Endothelial cell of umbilical vein (primary cell): Measurements from ENCODE around the gene KYNU. TPM values are rescaled to one million over a fixed set of nuclear protein-coding genes. Genes with fewer than 3 reads are reported as not detected.

Source experiments
- BruUV-seq: library from RNA; stranded (reverse); fragments of 400-500 nt; replicated peaks from 2 replicates; lab custom pipeline; 2021; lab: Mats Ljungman, UMichigan
- CTCF ChIA-PET: fragments of 300-600, 350-600 bp; sonication (Branson Sonifier 250); formaldehyde crosslinking; loops from one replicate; lab custom pipeline; 2021; ENCODE audit warnings: antibody characterized with exemption, inconsistent platforms; lab: Charles Lee
- POLR2A ChIA-PET: fragments of 300-600, 350-600 bp; sonication (Branson Sonifier 250); formaldehyde crosslinking; loops from one replicate; lab custom pipeline; 2021; ENCODE audit warnings: antibody characterized with exemption, inconsistent platforms; lab: Charles Lee
- DNase-seq: peaks from one replicate; pipeline ENCODE4 v3.0.0-alpha.2; 2011; ENCODE audit warnings: low read depth, low spot score
- FAIRE-seq: peaks from 2 replicates; lab custom pipeline; 2011; peaks lifted over from hg19 to GRCh38; lab: Jason Lieb, UNC
- H2AFZ ChIP-seq: 2 replicates; pipeline ENCODE4 v1.6.0; 2012; ENCODE audit warnings: low read depth, low read length, control low read depth, inconsistent platforms
- H3K27ac ChIP-seq: 2 replicates; pipeline ENCODE4 v1.5.1; 2011; ENCODE audit warnings: low read depth, mild to moderate bottlenecking, control low read depth, low read length, moderate library complexity; ENCODE audit not compliant: insufficient read depth
- H3K27me3 ChIP-seq, 2 experiments: 2 replicates each; pipeline versions ENCODE4 v1.6.0 to v1.6.1; 2011; ENCODE audit warnings: low read length in 2 of 2, mixed read lengths in 1 of 2; ENCODE audit not compliant: control insufficient read depth in 2 of 2, insufficient read depth in 2 of 2
- H3K36me3 ChIP-seq, 2 experiments: 2 replicates in 1 of 2; 3 replicates in 1 of 2; pipeline ENCODE4 v1.5.1; 2011; ENCODE audit warnings: low read length in 2 of 2, mild to moderate bottlenecking in 1 of 2, moderate library complexity in 1 of 2; ENCODE audit not compliant: control insufficient read depth in 2 of 2, insufficient read depth in 2 of 2; ENCODE audit errors: extremely low read depth in 1 of 2
- H3K4me1 ChIP-seq: 3 replicates; pipeline ENCODE4 v1.5.1; 2011; ENCODE audit warnings: mild to moderate bottlenecking, low read length; ENCODE audit not compliant: control insufficient read depth, insufficient read depth; ENCODE audit errors: extremely low read depth
- H3K4me2 ChIP-seq: 2 replicates; pipeline ENCODE4 v1.6.1; 2011; ENCODE audit warnings: low read length, control low read depth, mixed read lengths; ENCODE audit not compliant: insufficient read depth
- H3K4me3 ChIP-seq, 3 experiments: fragments of 200-600 bp in 1 of 3; sonication (generic), shearing (Covaris generic) in 1 of 3; replicated peaks in 1 of 3; 2 replicates each; pipeline ENCODE4 v1.5.1; 2011 to 2016; ENCODE audit warnings: control low read depth in 3 of 3, low read length in 3 of 3, mild to moderate bottlenecking in 2 of 3, inconsistent platforms in 1 of 3, low read depth in 1 of 3, moderate library complexity in 1 of 3; ENCODE audit not compliant: insufficient read depth in 1 of 3
- H3K79me2 ChIP-seq: 2 replicates; pipeline ENCODE4 v1.6.0; 2012; ENCODE audit warnings: low read length, inconsistent platforms; ENCODE audit not compliant: control insufficient read depth, insufficient read depth
- H3K9ac ChIP-seq: replicated peaks from 2 replicates; pipeline ENCODE3; 2011; ENCODE audit warnings: low read length, control low read depth; ENCODE audit not compliant: insufficient read depth; ENCODE audit errors: extremely low read depth
- H3K9me1 ChIP-seq: replicated peaks from 3 replicates; pipeline ENCODE4 v1.6.0; 2011; ENCODE audit warnings: mild to moderate bottlenecking, low read length; ENCODE audit not compliant: control insufficient read depth, insufficient read depth; ENCODE audit errors: extremely low read depth
- H3K9me3 ChIP-seq: replicated peaks from 2 replicates; pipeline ENCODE4 v1.5.1; 2012; ENCODE audit warnings: low read length, inconsistent platforms; ENCODE audit not compliant: control insufficient read depth, insufficient read depth
- H4K20me1 ChIP-seq: replicated peaks from 2 replicates; pipeline ENCODE3; 2011; ENCODE audit warnings: mild to moderate bottlenecking, low read length; ENCODE audit not compliant: control insufficient read depth, insufficient read depth; ENCODE audit errors: extremely low read depth
- CTCF ChIP-seq, 2 donors: IDR thresholded peaks; 1 replicate in 1 of 2; 2 replicates in 1 of 2; pipeline ENCODE4 v1.5.1; 2011; ENCODE audit warnings: low read length in 2 of 2, mild to moderate bottlenecking in 2 of 2, moderate library complexity in 2 of 2, control low read depth in 1 of 2, inconsistent platforms in 1 of 2, low read depth in 1 of 2; ENCODE audit not compliant: insufficient read depth in 1 of 2; ENCODE audit errors: extremely low read depth in 1 of 2
- EZH2 ChIP-seq: IDR thresholded peaks from 2 replicates; pipeline ENCODE4 v1.6.1; 2012; ENCODE audit warnings: borderline replicate concordance, low read depth, mild to moderate bottlenecking, moderate library complexity, low read length, inconsistent platforms; ENCODE audit not compliant: severe bottlenecking
- FOS ChIP-seq: IDR thresholded peaks from 2 replicates; pipeline ENCODE4 v1.6.1; 2011; ENCODE audit warnings: mild to moderate bottlenecking, low read length, moderate library complexity, borderline replicate concordance; ENCODE audit not compliant: insufficient read depth
- GATA2 ChIP-seq: IDR thresholded peaks from 2 replicates; pipeline ENCODE4 v1.7.0; 2011; ENCODE audit warnings: low read depth, mild to moderate bottlenecking, moderate library complexity, mixed read lengths, low read length; ENCODE audit not compliant: insufficient read length, insufficient read depth
- JUN ChIP-seq: IDR thresholded peaks from 2 replicates; pipeline ENCODE4 v1.6.1; 2011; ENCODE audit warnings: borderline replicate concordance, low read depth; ENCODE audit not compliant: insufficient read length, insufficient read depth
- MAX ChIP-seq: IDR thresholded peaks from 2 replicates; pipeline ENCODE4 v1.6.1; 2011; ENCODE audit not compliant: insufficient read depth, insufficient read length
- MYC ChIP-seq: IDR thresholded peaks from one replicate; pipeline ENCODE4 v1.6.1; 2011; ENCODE audit warnings: mild to moderate bottlenecking, low read depth, low read length
- POLR2A ChIP-seq: IDR thresholded peaks from 2 replicates; pipeline ENCODE4 v1.6.1; 2012; ENCODE audit warnings: low read depth, mild to moderate bottlenecking, control low read depth, low read length
- POLR2AphosphoS5 ChIP-seq: IDR thresholded peaks from 2 replicates; pipeline ENCODE4 v1.6.1; 2012; ENCODE audit warnings: low read depth, mild to moderate bottlenecking, control low read depth, low read length, moderate library complexity; ENCODE audit not compliant: insufficient read depth
- dilution Hi-C: fragments of 300-500 bp; cut with MboI; formaldehyde crosslinking; loops from one replicate; pipeline ENCODE4 v1.15.0; 2019; ENCODE audit warnings: low sequenced_read_pairs; ENCODE audit not compliant: extremely low pct_ligation_motif_present
- intact Hi-C: fragments of 100-400 bp; cut with micrococcal nuclease; formaldehyde crosslinking; loops from one replicate; pipeline ENCODE4 v1.10.0; 2022
- polyA plus RNA-seq, 4 experiments: library from polyadenylated mRNA; depleted of rRNA in 3 of 4; stranded (reverse) in 3 of 4; unstranded in 1 of 4; fragments of >200 nt; gene quantifications; 2 replicates each; pipeline versions ENCODE4 v1.2.1 to v1.2.3, GENCODE V29; 2011 to 2012; ENCODE audit warnings: missing spikeins in 1 of 4
- total RNA-seq: library from RNA; stranded (reverse); gene quantifications from 2 replicates; pipeline ENCODE4 v1.2.3, GENCODE V29; 2021

Gene KYNU
- total and polyA plus RNA-seq, 2 donors (not counting 3 experiments of a cell fraction or from before 2014, with no cell fraction given) = 0.04 TPM; not detected in 1

GRCh38 chr2:142842369-142842768 is 35.1 kb upstream of the KYNU start:
- Histone ChIP-seq H3K9me3 (no peaks in the 10 kb centered on the region), H2AFZ (no peak overlapping the region), H3K9me1 (no peaks in the 10 kb centered on the region), H3K27me3 (no peaks in the 10 kb centered on the region), H3K4me2 (peak overlapping the region; percentile 45), H3K79me2 (no peaks in the 10 kb centered on the region), H3K36me3 (no peaks in the 10 kb centered on the region), H3K27ac (peak overlapping the region; percentile 45), H3K4me1 (peaks cover 44% of the 10 kb centered on the region), H4K20me1 (no peaks in the 10 kb centered on the region), H3K9ac (no peak overlapping the region), H3K4me3 (no peak overlapping the region)
- intact Hi-C loops = loop anchor here (5.0 to 10.0 kb wide), 3 partner anchors 105 to 1818 kb away; no protein-coding TSS in a partner anchor
- FAIRE-seq (no peak), DNase-seq (no peak)
- dilution Hi-C loops = no loop called here
- TF ChIP-seq MYC (no peak), GATA2 (no peak), POLR2A (no peak), CTCF (IDR thresholded peaks at IDR 0.05; ENCODE audit: extremely low read depth in 1 of 2, insufficient read depth in 1 of 2, low read depth in 1 of 2, low read length in 2 of 2) (no peak), MAX (no peak), JUN (no peak), FOS (no peak), EZH2 (no peak), POLR2AphosphoS5 (no peak)
- no TSS peak for BruUV-seq
- CTCF ChIA-PET = interaction anchor here (0.8 to 1.8 kb wide), 6 partner anchors 24 to 202 kb away, joined by 3 to 5 read pairs (median 3); no protein-coding TSS in a partner anchor
- POLR2A ChIA-PET = no interaction called here
